ENCODE results near the gene MOCS2.

The MOCS2 gene

GRCh38 chr5:53092242-53092641, 17.3 kb downstream of the MOCS2 start:
- DNase-seq = no peak

- DNase-seq = no peak
Measured at GRCh38 chr5:53091289-53091688, 18.3 kb downstream of the MOCS2 start.

- no peak for DNase-seq
Measured at GRCh38 chr5:53090229-53090628, 19.3 kb downstream of the MOCS2 start.

GRCh38 chr5:53089481-53089991, 20.0 kb downstream of the MOCS2 start:
- peak; percentile 47 for DNase-seq

- DNase-seq = no peak
Measured at GRCh38 chr5:53087621-53088121, 21.9 kb downstream of the MOCS2 start.

- no peak for DNase-seq
Measured at GRCh38 chr5:53087171-53087570, 22.4 kb downstream of the MOCS2 start.

- no peak for DNase-seq
Measured at GRCh38 chr5:53084546-53085255, 24.9 kb downstream of the MOCS2 start.

GRCh38 chr5:53083927-53084326, 25.6 kb downstream of the MOCS2 start:
- DNase-seq = no peak

GRCh38 chr5:53080271-53080670, 29.3 kb downstream of the MOCS2 start:
- DNase-seq = no peak

GRCh38 chr5:53076014-53076583, 33.5 kb downstream of the MOCS2 start:
- no peak for DNase-seq

- no peak for DNase-seq
Measured at GRCh38 chr5:53073348-53073747, 36.2 kb downstream of the MOCS2 start.

GRCh38 chr5:53071738-53072137, 37.8 kb downstream of the MOCS2 start:
- no peak for DNase-seq

- DNase-seq = no peak
Measured at GRCh38 chr5:53071298-53071697, 38.3 kb downstream of the MOCS2 start.

- DNase-seq = peak; percentile 11
Measured at GRCh38 chr5:53069626-53070025, 39.9 kb downstream of the MOCS2 start.

GRCh38 chr5:53068291-53068836, 41.2 kb downstream of the MOCS2 start:
- DNase-seq = no peak

- DNase-seq = no peak
Measured at GRCh38 chr5:53067641-53068040, 41.9 kb downstream of the MOCS2 start.

- no peak for DNase-seq
Measured at GRCh38 chr5:53066088-53066487, 43.5 kb downstream of the MOCS2 start.

- no peak for DNase-seq
Measured at GRCh38 chr5:53063791-53064190, 45.8 kb downstream of the MOCS2 start.

- DNase-seq = no peak
Measured at GRCh38 chr5:53063176-53063575, 46.4 kb downstream of the MOCS2 start.

- DNase-seq = no peak
Measured at GRCh38 chr5:53059281-53059680, 50.3 kb downstream of the MOCS2 start.

GRCh38 chr5:53055365-53055764, 54.2 kb downstream of the MOCS2 start:
- DNase-seq = no peak

GRCh38 chr5:53053364-53053763, 56.2 kb downstream of the MOCS2 start:
- no peak for DNase-seq

- DNase-seq = no peak
Measured at GRCh38 chr5:53052499-53052898, 57.1 kb downstream of the MOCS2 start.

GRCh38 chr5:53048248-53048647, 61.3 kb downstream of the MOCS2 start:
- DNase-seq = no peak
